ENCODE results near the gene PIGC.

DNA sequence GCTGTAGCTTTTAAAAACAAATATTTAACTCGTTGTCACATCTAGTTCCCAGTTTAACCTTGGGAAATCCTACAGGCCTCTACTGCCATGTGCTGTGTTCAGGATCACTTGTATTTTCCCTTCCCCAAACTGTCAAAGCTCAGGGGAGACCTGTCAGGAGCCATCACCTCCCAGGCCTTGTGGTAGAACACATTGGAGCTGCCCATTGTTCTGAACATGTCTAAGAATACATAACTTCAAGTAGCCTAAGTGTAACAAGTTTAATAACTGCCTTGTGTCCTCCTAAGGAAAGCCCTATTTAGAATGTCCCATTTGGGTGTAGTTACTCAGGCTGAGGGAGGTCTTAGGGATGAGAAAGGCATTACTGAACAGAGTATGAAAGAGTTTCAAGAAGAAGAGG, 28.6 kb upstream of the PIGC start:
- TF ChIP-seq, protein P1, sequence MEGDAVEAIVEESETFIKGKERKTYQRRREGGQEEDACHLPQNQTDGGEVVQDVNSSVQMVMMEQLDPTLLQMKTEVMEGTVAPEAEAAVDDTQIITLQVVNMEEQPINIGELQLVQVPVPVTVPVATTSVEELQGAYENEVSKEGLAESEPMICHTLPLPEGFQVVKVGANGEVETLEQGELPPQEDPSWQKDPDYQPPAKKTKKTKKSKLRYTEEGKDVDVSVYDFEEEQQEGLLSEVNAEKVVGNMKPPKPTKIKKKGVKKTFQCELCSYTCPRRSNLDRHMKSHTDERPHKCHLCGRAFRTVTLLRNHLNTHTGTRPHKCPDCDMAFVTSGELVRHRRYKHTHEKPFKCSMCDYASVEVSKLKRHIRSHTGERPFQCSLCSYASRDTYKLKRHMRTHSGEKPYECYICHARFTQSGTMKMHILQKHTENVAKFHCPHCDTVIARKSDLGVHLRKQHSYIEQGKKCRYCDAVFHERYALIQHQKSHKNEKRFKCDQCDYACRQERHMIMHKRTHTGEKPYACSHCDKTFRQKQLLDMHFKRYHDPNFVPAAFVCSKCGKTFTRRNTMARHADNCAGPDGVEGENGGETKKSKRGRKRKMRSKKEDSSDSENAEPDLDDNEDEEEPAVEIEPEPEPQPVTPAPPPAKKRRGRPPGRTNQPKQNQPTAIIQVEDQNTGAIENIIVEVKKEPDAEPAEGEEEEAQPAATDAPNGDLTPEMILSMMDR (IDR thresholded peaks at IDR 0.05), result no peak
- TF ChIP-seq POLR2A (IDR thresholded peaks at IDR 0.05), result no peak

Data from tibial nerve (tissue), 3 donors.